Activated T-cell treated with anti-CD3 and anti-CD28 coated beads, Interleukin-2, amount 50 U/mL, for 48 hours (primary cell): Measurements from ENCODE around the gene MYO6.
"Not testable (repeated sequence)": the region's sequence is repeated elsewhere in the genome, so short reads cannot be mapped to it uniquely, and the experiment has no call there.

ENCODE experiments used
- DNase-seq, 2 experiments: peaks; one replicate each; pipeline ENCODE4 v3.0.0-alpha.2; 2020

MYO6 gene

DNA sequence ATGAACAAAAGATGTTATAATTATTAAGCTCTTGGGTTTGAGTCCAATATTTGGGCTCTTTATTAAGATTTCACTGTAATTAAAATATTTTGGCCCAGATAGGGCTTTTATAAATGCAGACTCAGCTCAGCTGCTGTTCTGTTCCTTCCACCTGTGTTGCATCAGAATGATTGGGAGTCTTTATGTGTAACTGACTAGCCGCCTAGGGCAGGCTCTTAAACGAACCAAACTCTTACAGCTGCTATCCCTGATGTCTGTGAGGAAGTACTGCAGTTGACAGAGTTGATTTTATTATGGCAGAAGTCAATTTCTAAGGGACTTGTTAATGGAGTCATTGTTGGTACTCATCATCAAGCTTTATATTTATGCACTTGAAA lies 144.7 kb downstream of the MYO6 start:
- DNase-seq = no peak

DNA sequence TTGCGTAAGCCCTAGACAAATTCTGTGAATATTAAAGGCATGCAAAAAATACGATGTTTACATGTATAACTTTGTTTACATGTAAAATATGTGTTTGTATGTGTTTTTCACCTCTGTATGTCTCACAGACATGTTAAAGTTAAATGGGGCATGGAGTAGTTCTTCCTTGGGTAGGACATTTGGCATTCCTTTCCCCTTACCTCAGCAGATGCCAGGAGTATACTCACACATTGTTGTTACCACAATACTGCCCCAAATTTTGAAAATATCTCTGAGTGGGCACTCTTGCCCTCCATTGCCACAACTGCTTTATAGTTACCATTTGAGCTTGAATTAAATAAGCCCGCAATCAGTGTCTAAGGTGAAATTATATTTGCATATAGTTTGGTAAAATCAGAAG lies 147.5 kb downstream of the MYO6 start:
- no peak for DNase-seq

DNA sequence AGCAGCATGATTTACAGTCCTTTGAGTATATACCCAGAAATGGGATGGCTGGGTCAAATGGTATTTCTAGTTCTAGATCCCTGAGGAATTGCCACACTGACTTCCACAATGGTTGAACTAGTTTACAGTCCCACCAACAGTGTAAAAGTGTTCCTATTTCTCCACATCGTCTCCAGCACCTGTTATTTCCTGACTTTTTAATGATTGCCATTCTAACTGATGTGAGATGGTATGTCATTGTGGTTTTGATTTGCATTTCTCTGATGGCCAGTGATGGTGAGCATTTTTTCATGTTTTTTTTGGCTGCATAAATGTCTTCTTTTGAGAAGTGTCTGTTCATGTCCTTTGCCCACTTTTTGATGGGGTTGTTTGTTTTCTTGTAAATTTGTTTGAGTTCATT lies 151.2 kb downstream of the MYO6 start:
- DNase-seq = not testable (repeated sequence)

DNA sequence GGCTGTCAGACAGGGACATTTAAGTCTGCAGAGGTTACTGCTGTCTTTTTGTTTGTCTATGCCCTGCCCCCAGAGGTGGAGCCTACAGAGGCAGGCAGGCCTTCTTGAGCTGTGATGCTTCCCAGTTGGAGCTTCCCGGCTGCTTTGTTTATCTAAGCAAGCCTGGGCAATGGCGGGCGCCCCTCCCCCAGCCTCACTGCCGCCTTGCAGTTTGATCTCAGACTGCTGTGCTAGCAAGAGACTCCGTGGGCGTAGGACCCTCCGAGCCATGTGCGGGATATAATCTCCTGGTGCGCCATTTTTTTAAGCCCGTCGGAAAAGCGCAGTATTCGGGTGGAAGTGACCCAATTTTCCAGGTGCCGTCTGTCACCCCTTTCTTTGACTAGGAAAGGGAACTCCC lies 156.1 kb downstream of the MYO6 start:
- not testable (repeated sequence) for DNase-seq

DNA sequence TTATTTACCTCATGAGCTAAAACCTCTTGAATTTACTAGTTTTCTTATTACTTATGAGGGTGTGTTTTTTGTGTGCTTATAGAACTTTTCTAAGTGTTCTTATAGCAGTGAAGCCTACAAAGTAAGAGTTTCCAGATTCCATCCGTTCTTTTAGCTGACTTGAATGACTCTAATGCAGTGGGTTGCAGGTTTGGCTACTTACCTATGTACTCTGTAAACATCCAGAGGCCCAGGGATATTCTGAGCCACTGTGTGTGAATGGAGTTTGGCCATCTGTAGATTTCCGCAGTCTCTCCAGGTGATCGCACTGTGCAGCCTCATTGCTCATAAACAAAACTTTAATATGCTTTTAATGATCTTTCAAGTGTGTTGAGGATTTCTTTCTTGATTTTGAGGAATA lies 157.8 kb downstream of the MYO6 start:
- DNase-seq = no peak

DNA sequence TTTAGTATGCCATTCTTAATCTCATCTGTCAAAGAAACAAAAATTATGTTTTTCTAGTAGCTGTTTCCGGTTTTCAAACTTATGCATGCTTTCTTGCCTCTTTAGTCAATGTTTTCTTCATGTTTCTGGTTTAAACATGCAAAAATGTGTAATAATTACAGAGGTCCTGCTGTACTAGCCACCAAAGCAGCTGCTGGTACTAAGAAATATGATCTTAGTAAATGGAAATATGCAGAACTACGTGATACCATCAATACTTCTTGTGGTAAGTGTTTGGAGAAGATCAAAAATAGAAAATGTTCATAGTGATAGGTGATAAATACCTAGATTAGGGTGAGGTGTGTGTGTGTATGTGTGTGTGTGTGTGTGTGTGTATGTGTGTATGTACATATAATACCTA lies 158.4 kb downstream of the MYO6 start:
- DNase-seq = no peak

DNA sequence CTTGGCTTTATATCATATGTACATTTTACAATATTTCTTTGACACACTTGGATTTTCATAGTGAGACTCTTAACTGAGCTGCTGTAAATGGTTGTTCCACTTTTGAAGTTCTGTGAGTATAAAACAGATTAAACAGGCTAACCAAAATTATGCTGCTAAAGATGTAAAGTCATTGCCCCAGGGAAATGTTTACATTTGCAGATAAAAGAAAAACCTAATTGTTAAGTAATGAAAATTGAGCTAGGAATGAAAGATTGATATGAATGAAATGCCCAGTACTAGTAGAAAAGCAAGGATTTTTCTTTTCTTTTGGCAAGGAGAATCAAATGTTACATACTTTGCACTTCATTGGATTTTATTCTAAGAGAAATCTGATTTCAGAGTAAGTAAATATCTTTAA lies 164.0 kb downstream of the MYO6 start:
- no peak for DNase-seq

DNA sequence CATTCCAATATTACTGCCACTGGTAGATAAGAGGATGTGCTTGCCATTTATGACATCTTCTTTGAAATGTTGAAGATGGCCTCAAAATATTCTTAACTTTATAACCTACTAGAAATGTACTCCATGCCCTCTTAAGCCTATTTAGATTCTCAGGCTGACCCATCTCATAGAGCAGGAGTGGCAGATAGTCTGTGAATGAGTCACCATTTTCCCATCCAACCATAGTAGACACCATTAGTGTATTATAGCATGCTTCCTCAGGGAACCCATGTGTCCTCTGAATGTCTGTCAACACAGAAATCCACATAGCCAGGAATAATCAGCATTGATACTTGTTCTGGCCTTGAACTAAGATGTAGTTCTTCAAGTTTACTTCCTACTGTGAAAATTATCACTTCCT lies 173.2 kb downstream of the MYO6 start:
- DNase-seq = no peak

DNA sequence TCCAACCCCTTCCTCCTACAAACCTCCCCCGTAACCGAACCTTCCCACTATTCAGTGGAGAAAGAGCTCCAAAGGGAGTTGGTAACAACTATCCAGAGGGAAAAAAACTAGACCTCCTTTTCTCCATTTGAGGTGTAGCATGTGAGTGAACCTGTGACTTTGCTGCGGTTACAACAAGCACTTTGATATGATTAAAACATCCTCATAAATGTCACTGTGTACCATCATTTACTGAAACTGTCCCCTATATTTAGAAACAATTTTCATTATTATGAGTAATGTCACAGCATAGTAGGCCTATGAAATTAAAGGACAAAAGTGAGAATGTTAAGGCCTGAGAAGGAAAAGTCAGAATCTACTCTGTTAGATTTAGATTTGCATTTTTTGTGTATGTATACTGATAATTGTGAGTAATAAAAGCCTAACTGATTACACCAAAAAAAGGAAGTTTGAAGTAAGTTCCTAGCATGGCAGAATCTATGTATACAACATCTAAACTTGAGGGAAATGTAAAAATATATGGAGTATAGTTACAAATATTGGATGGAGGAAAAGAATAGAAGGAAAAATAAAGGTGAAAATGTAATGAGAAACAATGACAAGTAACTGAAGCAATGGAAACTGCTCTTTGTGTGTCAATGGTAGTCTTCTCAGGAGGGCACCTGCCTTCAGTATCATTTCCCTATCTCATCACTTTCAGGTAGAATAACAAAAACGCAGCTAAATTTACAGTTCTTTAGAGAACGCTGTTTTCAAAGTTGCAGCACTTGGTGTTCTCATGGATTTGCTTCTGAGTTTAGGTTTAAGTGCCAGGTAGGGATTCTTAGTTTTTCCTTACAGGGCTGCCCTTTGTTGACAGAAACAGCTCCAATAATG lies 177.5 kb downstream of the MYO6 start:
- no peak for DNase-seq

DNA sequence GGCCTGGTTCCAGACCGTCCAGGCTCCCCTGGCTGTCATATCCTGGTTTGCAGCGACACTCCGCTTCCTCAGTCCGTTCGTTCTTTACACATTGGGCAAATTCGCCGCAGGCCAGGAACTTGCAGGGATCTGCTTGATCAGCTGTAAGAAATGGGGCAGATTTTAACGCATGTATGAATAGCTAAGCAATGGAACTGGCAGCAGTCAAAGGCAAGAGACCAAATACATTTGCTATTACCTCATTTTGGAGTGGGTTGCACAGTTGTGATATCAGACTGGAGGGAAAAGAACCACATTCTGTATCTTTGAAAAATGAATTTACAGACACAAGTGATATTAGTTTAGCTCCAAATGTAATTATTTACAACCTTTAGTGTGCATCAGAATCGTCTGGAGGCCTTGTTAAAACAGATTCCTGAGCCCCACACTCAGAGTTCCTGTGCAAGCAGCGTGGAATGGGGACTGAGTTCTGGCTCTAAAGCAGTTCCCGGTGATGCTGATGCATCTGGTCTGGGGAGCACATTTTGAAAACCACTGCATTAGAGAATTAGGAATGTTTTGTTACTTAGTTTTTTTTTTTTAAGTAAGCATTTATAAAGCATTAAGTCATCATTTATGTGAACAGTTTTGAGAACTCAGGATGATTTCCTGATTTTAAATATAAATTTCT lies 182.1 kb downstream of the MYO6 start:
- no peak for DNase-seq

DNA sequence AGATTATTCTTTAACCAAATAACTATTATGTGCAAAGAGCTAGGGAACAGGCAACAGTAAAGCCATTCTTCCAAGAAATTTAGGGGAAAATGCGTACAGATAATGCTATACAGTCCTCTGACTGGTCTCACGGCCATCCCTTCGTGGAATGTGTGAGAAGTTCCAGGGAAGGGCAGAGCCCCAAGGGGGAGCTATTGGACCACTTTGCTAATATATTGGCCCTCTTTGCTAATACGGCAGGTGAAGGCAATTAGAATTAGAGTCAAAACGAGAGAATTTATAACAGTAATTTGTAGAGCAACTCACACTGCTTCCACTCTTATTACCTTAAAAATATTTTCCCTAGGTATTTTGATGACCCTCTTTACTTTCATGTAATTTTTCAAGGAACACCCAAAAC lies 183.0 kb downstream of the MYO6 start:
- no peak for DNase-seq

DNA sequence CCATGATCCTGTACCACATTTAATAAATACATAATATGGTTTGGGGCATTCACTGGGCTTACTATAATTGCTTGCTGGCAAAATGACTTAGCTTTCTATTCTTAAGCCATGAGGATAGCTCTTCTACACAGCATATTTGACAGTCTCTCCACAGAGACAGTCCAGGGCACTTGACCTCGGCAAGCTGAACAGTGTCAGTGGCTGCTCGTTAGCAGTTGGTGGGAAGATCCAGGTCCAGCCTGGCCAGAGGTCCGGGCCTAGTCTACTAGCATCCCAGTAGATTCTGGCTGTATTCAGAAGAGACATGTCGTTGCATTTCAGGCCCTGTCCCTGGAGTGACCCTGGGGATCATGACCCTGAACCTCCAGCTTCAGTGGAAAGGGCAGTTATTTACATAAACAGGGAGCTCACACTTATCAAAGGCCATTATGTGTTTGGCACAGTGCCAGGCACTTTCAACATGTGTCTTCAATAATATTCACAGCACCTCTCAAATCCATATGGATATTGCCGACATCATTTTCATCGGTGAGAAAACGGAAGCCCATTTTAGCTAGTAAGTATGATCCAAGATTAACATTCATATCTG lies 184.4 kb downstream of the MYO6 start:
- no peak for DNase-seq

DNA sequence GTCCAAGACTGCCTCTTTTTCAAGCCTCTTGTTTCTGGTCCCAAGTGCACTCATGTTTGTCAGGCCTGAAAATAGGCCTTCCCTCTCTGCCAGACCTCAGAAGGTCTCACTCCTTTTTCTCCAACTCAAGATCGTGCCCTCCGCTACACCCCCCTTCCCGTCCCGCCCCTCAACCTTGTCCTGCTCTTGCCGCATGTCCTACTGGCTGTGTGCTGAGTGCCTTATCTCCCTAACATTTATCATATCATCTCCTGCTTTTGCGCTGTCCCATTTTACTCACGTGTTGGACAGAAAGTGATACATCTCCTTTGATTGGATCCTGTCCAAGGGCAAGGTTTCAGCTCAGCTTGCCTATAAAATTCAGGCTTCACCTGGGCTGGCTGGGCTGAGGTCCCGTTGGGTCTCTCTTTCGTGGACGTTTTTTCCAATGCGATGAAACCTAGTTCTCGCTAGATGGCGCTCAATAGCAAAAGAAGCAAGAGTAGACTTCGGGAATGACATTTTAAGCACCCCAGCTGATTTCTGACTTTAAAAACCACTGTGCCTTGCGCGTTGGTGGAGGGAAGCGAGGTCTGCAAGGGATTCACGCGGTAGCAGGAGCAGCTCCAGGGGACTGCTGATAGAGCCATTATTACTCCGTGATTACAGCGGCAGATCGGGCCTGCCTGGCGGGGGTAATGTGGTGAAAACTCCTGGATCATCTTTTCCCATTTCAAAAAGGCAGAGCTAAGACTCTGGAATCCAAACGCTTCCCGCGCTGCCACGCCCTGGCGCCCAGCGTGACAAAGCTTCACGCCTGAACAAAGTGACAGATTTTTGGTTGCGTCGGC lies 185.8 kb downstream of the MYO6 start:
- DNase-seq = peak; percentile 38 to 43

DNA sequence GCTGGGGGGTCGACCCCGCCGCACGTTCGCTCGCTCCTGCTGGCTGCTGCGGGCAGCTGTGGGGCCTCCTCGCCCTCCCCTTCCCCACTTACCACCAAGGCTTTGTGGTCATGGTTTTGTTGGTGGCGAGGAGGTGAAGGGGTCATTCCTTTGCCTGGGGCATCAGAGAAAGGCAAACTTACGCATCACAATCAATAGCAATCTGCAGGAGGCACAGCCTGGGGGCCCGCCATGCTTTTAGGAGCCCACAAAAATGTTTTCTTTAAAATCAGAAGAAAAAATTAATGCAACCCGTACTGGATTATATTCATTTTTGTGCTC lies 186.4 kb downstream of the MYO6 start:
- DNase-seq = no peak

DNA sequence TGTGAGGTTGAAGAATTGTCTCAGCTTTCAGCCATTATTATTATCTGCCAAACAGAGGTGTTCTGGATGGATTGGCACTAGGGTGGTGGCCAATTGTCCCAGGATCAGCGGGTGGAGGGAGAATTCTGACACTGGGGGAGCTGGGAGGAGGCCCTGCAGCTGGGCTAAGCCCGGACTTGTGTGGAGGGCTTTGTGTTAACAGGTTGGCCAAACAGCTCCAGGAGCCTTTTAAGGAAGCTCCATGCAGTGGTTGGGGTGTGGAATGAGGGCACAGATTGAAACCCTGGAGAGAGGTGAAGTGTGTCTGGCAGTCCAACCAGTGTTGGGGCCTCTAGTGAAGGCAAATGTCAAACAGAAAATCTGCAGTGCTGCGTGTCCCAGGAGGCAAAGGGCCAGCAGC lies 187.6 kb downstream of the MYO6 start:
- no peak for DNase-seq

DNA sequence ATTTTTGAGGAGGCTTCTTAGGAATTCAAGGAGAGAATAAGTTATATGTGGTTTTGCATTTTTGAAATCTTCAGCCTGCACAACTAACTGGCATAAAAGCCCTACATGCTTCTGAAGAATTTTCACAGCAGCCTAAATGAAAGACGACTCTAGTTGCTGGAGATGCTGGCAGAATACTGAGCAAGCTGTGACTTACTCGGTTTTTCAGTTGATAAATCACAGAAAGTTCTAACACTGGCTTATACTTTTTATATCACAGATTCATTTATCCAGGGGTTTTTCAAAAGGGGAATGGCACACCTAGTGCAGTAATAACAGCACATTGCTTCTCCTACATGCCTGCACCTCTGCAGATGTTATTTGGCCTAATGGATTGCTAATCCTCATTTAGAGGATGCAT lies 188.8 kb downstream of the MYO6 start:
- DNase-seq = no peak

DNA sequence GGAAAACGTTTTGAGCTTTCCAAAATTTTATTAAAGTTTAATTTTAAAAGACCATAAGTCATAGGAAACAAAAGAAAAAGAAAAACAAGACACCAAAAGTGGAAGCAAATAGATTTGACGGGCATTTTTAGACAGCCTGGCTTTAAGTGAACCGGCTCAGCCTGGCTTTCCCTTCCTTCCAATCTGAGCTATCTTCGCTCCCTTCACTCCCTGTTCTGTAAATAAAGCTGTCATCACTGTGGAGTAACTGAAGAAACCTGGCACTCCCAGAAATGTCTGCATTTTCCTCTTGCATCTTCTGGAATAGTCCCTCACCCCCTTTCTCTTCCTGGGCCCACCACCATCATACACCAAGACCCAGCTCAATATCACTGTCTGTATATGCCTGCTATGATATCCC lies 191.5 kb downstream of the MYO6 start:
- no peak for DNase-seq

DNA sequence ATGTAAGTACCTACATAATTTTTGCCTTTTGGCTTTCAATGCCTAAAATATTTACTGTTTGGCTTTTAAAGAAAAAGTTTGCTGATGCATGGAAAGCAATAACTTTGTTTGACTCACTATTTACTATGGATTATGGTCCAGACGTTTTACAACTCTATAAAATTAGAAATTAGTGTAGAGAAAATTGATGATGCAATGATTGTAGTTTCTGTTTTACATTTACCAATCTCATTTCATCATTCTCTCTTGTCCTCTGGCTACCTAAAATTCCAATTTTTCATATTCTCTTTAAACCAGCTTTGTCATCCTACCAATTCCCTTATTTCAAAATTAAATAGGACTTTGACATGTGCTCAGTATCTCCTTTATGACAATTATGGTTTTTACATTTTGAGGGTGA lies 192.5 kb downstream of the MYO6 start:
- no peak for DNase-seq

DNA sequence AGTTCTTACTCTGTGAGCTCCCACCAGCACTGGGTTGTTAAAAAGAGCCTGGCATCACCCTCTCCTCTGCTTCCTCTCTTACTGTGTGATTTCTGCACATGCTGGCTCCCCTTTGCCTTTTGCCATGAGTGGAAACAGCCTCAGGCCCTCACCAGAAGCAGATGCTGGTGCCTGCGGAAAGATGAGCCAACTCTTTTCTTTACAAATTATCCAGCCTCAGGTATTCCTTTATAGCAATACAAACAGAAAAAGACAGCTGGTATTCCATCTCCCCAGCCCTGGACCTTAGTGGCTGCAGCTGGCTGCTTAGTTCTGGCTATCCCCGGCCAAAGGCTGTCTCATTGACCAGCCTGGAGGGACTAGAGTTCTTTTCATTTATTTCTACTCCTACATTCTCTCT lies 194.3 kb downstream of the MYO6 start:
- no peak for DNase-seq

DNA sequence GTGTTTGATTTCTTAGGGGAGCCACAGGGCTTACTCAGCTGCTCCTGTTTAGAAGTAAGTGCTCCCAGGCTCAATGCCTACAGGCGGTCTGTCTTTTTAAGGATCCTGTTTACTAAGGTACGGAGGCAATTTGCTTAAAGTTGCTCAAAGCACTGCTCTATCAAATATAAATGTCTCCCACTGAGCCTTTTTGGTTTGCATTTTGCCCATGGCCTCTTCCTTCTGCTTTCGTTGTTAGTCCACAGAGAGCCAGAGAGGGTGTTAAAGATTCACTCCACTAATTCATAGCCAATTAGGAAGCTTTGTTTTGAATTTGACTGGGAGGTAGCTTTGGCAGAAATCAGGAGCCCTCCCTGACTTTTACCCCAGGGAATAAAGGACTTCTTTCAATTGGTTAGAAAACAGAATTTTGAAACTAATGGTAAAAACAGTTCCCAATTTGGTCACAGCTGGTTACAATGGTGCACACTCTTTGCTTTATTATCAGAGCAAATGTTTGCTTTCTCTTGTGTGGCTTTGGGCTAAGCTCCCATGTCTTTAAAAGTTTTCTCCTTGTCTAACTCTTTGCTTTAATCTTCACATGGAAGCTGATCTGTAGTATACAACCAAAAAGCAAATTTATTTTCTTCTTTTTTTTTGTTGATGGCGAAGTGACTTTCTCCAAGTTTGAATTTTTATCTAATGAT lies 197.2 kb downstream of the MYO6 start:
- DNase-seq = no peak

DNA sequence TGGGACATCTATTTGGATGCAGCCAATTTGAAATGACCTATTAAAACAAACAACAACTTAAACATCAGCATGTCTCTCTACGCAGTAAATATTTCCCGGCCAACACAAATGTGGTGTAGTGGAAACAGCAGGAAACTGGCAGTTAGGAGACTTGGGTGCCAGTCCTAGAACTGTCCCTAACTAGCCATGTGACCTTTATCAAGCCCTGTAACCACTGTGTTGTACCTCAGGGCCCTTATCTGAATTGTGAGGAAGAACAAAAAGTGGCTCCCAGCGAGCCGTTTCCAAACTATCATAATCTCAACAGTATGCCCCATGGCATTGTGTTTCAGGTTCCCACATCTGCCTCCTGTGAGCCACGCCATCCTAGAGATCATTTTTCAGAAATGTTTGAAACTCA lies 198.9 kb downstream of the MYO6 start:
- DNase-seq = no peak

DNA sequence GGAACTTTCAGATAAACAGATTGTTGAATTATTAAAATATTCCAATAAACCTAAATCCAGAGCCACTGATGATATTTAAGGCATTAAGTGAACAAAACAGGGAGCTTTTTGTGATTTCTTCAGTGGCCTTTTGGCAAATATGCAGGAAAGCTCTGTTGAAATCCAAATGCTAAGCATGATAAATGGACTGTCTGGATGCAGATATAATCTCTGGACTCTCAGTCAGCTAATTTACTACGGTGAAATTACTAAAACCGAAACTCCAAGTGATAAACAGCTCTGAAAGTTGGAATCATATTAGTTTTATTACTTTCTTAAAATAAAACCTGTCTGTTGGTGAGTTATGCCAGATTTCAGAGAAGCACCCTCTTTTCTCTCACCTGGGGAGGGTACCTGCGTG lies 203.1 kb downstream of the MYO6 start:
- no peak for DNase-seq

DNA sequence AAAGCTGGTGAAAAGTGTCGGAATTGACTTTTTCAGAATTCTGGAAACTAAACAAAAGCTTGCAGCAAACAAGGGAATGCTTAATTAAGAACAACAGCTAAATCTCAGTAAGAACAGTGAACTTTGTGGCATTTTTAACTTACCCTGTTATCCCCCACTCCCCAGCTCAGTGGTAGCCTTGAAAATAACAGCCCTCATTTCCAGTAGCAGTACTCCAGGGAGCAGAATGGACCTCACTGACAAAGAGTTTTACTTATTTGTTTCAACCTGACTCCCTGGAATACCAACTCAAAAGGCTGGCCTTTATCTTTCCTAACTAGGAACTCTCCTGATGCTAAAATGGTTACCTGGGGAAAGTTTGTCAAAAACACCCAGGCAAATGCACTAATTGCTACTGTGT lies 214.5 kb downstream of the MYO6 start:
- DNase-seq = no peak
